Measurements from ENCODE around the gene EMID1.

EMID1 gene

GRCh38 chr22:29298641-29299040 lies 92.9 kb downstream of the EMID1 start:
- DNase-seq = no peak

GRCh38 chr22:29299136-29299900 lies 93.6 kb downstream of the EMID1 start:
- DNase-seq = no peak

GRCh38 chr22:29300467-29300806 lies 94.7 kb downstream of the EMID1 start:
- DNase-seq = no peak

- DNase-seq = no peak
These were observed 95.3 kb downstream of the EMID1 start for GRCh38 chr22:29300807-29301601.

GRCh38 chr22:29301716-29302401 lies 96.2 kb downstream of the EMID1 start:
- DNase-seq = no peak

GRCh38 chr22:29302402-29302680 lies 96.6 kb downstream of the EMID1 start:
- DNase-seq = no peak

GRCh38 chr22:29302681-29303465 lies 97.2 kb downstream of the EMID1 start:
- DNase-seq = no peak

- DNase-seq = no peak
These were observed 100.1 kb downstream of the EMID1 start for GRCh38 chr22:29305836-29306174.

GRCh38 chr22:29306175-29306834 lies 100.6 kb downstream of the EMID1 start, which contains the start of gene GAS2L1:
Gene GAS2L1, plus strand, starts transcription at chr22:29306650. Its CDS starts 1,456 bp downstream, at chr22:29308106.
- no peak for DNase-seq

- DNase-seq = no peak
These were observed 101.3 kb downstream of the EMID1 start for GRCh38 chr22:29306835-29307595.

GRCh38 chr22:29307596-29308147 lies 102.0 kb downstream of the EMID1 start:
- no peak for DNase-seq

- DNase-seq = no peak
These were observed 102.6 kb downstream of the EMID1 start for GRCh38 chr22:29308148-29308790.

- DNase-seq = no peak
These were observed 103.1 kb downstream of the EMID1 start for GRCh38 chr22:29308791-29309262.

Data from NCI-H1436 treated with DMSO at 0.1 percent for 48 hours (cell line).